GM10248 (cell line): Measurements from ENCODE around the gene MRGPRX2.

ENCODE experiments used
- CTCF ChIA-PET: fragments of 300-600 bp; sonication (Branson Sonifier 250); formaldehyde crosslinking; extraction: SDS; loops from one replicate; lab custom pipeline; 2021; ENCODE audit warnings: antibody characterized with exemption; lab: Yijun Ruan, JAX
- POLR2A ChIA-PET: fragments of 350-650 bp; sonication (Branson Sonifier 250); formaldehyde crosslinking; extraction: SDS; loops from one replicate; lab custom pipeline; 2020; ENCODE audit warnings: antibody characterized with exemption; lab: Yijun Ruan, JAX
- DNase-seq: peaks from one replicate; pipeline ENCODE4 v3.0.0; 2012; ENCODE audit errors: extremely low spot score
- TF ChIP-seq, protein P1 (sequence below): IDR thresholded peaks from 2 replicates; pipeline ENCODE4 v1.5.1; 2012; ENCODE audit warnings: mild to moderate bottlenecking, low read depth; ENCODE audit errors: extremely low read depth, missing control alignments, control extremely low read depth

Gene MRGPRX2

DNA sequence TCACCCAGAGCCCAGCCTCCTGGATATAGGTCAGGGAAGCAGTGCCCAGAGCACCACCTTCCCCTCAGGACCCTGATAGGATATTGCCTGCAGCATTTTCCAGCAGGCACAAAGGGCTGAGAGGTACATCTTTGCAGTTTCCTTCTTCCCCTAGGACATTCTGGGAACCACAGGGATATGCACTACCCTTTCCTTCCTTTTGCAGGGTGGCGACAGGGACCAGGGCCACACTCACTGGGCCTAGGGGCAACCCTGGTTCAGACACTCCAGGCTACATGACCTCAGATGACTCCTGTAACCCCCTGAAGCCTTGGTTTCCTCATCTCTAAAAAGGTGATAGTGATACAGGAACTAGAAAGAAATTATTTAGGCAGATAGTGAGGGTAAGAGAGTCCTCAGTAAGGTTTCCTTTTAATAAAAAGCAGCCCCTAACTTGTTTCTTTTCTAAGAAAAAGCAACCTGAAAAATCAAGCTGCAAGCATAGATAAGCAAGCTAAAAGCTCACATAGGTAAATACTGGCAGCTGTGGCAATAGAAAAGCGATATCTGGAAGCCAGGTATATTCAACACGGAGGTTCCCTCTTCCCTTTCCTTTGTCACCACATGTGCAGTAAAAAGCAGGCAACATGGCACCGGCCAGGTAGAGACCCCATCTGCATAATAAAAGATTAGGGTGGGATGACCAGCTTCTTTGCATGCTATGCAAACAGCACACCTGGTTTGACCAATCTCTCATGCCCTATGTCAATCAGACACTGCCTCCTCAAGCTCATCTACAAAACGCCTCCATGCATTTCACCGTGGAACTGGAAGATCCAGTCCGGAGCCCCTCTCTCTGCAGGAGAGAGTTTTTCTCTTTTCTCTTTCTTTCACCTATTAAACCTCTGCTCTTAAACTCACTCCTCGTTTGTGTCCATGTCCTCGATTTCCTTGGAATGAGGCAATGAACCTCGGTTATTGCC is 13.2 kb upstream of the MRGPRX2 start:
- POLR2A ChIA-PET: no interaction called here
- DNase-seq: no peak
- TF ChIP-seq, protein P1, sequence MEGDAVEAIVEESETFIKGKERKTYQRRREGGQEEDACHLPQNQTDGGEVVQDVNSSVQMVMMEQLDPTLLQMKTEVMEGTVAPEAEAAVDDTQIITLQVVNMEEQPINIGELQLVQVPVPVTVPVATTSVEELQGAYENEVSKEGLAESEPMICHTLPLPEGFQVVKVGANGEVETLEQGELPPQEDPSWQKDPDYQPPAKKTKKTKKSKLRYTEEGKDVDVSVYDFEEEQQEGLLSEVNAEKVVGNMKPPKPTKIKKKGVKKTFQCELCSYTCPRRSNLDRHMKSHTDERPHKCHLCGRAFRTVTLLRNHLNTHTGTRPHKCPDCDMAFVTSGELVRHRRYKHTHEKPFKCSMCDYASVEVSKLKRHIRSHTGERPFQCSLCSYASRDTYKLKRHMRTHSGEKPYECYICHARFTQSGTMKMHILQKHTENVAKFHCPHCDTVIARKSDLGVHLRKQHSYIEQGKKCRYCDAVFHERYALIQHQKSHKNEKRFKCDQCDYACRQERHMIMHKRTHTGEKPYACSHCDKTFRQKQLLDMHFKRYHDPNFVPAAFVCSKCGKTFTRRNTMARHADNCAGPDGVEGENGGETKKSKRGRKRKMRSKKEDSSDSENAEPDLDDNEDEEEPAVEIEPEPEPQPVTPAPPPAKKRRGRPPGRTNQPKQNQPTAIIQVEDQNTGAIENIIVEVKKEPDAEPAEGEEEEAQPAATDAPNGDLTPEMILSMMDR: no peak
- CTCF ChIA-PET: interaction anchor here (1.1 to 4.1 kb wide), 4 partner anchors 12 to 484 kb away, joined by 3 to 62 read pairs (median 4); no protein-coding TSS in a partner anchor

DNA sequence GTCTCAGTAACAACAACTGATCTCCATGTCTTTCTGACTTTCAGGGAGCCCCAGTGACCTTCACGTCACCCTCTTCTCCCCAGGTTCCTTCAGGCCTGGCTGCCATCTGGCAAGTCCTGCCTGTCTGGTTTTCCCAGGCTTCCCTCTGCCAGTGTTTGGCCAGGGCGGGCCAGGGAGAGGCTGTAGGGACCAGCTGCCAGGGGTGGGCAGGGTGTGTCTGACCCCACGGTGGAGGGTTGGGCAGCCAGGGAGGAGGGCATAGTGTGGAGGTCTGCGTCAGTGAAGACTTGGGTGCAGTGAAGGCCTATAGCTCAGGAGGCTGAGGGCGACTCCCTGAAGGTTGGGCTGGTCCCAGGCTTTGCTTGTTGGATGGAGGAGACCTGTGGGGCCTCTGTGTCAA is 11.9 kb upstream of the MRGPRX2 start:
- POLR2A ChIA-PET: interaction anchor here (0.6 kb wide), 1 partner anchor 374 kb away, joined by 3 read pairs; the partner anchor contains the start of gene TMEM86A
- CTCF ChIA-PET: interaction anchor here (1.0 to 9.3 kb wide), 8 partner anchors 7 to 485 kb away, joined by 3 to 90 read pairs (median 4); no protein-coding TSS in a partner anchor
- no peak for DNase-seq
- TF ChIP-seq, protein P1: no peak

DNA sequence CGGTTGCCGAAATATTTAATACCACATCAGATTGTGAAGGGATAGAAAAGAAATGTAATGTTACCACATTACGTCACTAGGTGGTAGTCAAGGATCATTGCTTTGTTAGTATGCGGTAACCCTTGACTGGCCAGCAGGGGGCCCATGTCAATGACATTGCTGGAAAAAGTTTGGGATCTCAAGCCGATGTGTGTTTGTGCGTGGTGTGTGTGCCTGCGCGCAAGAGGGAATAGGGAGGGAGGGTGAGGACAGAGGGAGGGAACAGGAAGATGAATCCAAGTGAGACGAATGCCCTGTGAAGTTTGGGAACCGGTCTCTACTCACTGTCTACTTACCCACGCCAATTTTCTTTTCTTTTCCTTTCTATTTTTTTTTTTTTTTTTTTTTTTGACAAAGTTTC is 10.7 kb upstream of the MRGPRX2 start:
- peak; percentile 79 for DNase-seq
- ChIA-PET POLR2A (no interaction called here), CTCF (interaction anchor here (0.7 to 9.3 kb wide), 36 partner anchors 8 to 1538 kb away, joined by 3 to 90 read pairs (median 4); partner anchors contain the start of genes MRGPRX2 and NAV2)
- TF ChIP-seq, protein P1: peak; percentile 93

DNA sequence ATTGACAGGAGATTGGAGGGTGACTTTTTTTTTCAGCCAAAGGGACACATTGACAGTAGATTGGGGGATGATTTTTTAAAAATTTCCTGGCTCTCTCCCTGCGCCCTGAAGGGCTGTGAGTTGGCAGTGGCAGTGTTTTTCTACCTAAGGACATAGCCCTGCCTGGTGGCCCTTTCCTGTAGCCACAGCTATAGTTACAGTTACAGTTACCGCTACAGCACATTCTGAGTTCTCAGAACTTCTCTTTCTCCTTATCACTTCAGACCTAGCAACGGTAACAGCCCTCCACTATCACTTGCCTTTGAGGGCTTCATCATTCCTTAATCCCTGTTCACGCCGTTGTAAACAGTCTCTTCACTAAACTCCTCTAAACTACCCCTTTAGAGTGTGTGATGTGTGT is 684 bp downstream of the MRGPRX2 start:
- TF ChIP-seq, protein P1: no peak
- ChIA-PET POLR2A (no interaction called here), CTCF (interaction anchor here (1.0 to 2.1 kb wide), 6 partner anchors 8 to 37 kb away, joined by 3 to 11 read pairs (median 4); no protein-coding TSS in a partner anchor)
- no peak for DNase-seq

DNA sequence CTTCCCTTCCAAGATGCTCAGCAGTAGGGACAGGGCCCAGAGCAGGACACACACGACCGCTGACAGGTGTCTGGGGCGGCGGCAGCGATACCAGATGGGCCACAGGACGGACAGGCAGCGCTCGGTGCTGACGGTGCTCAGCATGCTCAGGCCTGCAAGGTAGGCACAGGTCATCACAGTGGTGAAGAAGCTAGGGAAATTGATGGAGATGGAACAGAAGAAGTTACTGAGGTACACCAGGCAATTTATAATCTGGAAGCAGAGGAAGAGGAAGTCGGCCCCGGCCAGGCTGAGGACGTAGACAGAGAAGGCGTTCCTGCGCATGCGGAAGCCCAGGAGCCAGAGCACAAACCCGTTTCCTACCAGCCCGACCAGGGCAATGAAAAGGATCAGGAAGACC is 4.6 kb downstream of the MRGPRX2 start:
- CTCF ChIA-PET: no interaction called here
- TF ChIP-seq, protein P1: no peak
- no peak for DNase-seq
- POLR2A ChIA-PET: no interaction called here

DNA sequence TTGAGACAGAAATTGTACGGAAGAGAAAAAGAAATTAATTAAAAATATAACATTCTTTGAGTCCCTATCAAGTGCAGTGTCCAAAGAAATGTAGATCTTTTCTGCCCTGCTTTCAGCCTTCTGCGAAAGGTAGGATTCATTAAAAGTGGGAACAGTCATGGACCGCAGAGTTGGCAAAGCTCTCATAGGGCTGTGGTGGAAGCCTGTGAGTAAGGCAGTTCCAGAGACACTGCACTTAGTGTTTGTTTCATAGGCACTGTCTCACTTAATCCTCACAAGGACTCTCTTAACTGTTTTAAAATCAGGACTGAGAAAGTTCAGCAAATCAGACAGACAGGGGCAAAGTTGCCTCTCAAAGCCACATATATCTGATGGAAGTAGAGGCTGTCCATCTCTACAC is 5.5 kb downstream of the MRGPRX2 start:
- ChIA-PET POLR2A (no interaction called here), CTCF (interaction anchor here (1.0 to 1.9 kb wide), 3 partner anchors 11 to 15 kb away, joined by 3 to 9 read pairs (median 4); no protein-coding TSS in a partner anchor)
- DNase-seq: no peak

More for the DNA sequence above, 5.5 kb downstream of the MRGPRX2 start:
- TF ChIP-seq, protein P1: no peak
